ENCODE measurements around the gene MAN2B1. TPM values are rescaled to one million over a fixed set of nuclear protein-coding genes. Genes with fewer than 3 reads are reported as not detected.
"Not testable (repeated sequence)": the region's sequence is repeated elsewhere in the genome, so short reads cannot be mapped to it uniquely, and the experiment has no call there.

MAN2B1 gene
- total RNA-seq, 1 experiment from 2014 or later, result 93.5 TPM

DNA sequence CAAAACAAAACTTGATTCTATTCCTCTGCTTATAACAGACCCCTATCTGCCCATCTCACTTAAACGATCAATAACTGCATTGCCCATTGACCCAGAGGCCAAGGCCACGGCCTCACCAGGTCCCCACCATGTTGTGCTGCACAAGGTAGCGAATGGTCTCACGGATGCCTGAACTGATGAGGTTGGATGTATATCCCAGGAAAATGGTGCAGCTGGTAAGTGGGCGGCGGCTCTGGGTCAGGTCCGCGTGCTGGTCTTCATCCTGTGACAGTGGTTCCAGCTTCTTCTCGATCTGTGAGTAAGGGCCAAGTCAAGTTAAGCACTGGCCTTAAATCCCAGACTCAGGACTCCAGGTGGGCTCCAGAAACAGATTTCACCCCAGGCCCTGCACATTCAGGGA is 13.5 kb upstream of the MAN2B1 start:
- Histone ChIP-seq H3K27ac (ENCODE audit: insufficient read length, low read depth, low read length) (no peak overlapping the region), H3K79me2 (ENCODE audit: insufficient read depth, low read length) (no peaks in the 10 kb centered on the region), H2AFZ (ENCODE audit: low read length) (no peak overlapping the region), H4K91ac (ENCODE audit: insufficient read length, low read depth, low read length) (no peak overlapping the region), H3K4ac (ENCODE audit: low read depth, low read length) (no peak overlapping the region), H3K56ac (ENCODE audit: insufficient read length, low read depth, low read length) (no peak overlapping the region), H3K14ac (ENCODE audit: insufficient read depth, low read length) (no peak overlapping the region), H4K20me1 (ENCODE audit: control insufficient read depth, insufficient read depth, insufficient read length) (no peaks in the 10 kb centered on the region), H3K18ac (ENCODE audit: insufficient read length, low read depth, low read length) (no peak overlapping the region), H3K9ac (ENCODE audit: extremely low read depth, insufficient read length, low read length) (no peak overlapping the region), H3K23ac (ENCODE audit: insufficient read length, low read depth, low read length) (no peak overlapping the region), H2BK120ac (ENCODE audit: low read depth, low read length, poor library complexity, severe bottlenecking) (no peak overlapping the region), H3K4me2 (ENCODE audit: insufficient read depth, insufficient read length, low read length) (no peak overlapping the region), H4K8ac (replicated peaks; ENCODE audit: insufficient read length, low read depth, low read length) (no peak overlapping the region), H4K5ac (ENCODE audit: insufficient read length, low read depth, low read length) (no peak overlapping the region), H2AK5ac (ENCODE audit: insufficient read length, low read length) (no peak overlapping the region), H3K4me1 (ENCODE audit: insufficient read depth, low read length) (no peaks in the 10 kb centered on the region), H3K79me1 (ENCODE audit: insufficient read depth, low read depth, low read length, poor library complexity, severe bottlenecking) (no peaks in the 10 kb centered on the region), H2BK20ac (ENCODE audit: low read depth, low read length, poor library complexity, severe bottlenecking) (no peak overlapping the region), H3K27me3 (ENCODE audit: insufficient read depth, low read length) (no peaks in the 10 kb centered on the region), H2BK15ac (ENCODE audit: low read depth, low read length) (no peak overlapping the region), H2BK12ac (ENCODE audit: insufficient read length, low read depth, low read length) (no peak overlapping the region), H2BK5ac (ENCODE audit: insufficient read length, low read length) (no peak overlapping the region), H3T11ph (ENCODE audit: low read length) (no peak overlapping the region), H3K23me2 (ENCODE audit: insufficient read length, low read depth, low read length, poor library complexity, severe bottlenecking) (no peaks in the 10 kb centered on the region), H3K9me3 (ENCODE audit: control insufficient read depth, low read depth, low read length) (no peaks in the 10 kb centered on the region)
- Mint-ChIP-seq H3K27me3 (ENCODE audit: low read depth) (no peaks in the 10 kb centered on the region; the same call in 1 of the 2 replicates), H3K4me3 (peak overlapping the region; percentile 93 to 97), H3K27ac (no peak overlapping the region; a peak in 1 of 7 replicates), H3K4me1 (peaks cover 2 to 16% of the 10 kb centered on the region in 2 experiments; a peak in 3 of 4 replicates), H3K36me3 (ENCODE audit: insufficient read depth in 1 of 3, low read depth in 3 of 3) (peaks cover 21 to 54% (median 43%) of the 10 kb centered on the region in 3 experiments), H3K9me3 (peaks cover 0 to 2% of the 10 kb centered on the region in 2 experiments; a peak in 1 of 5 replicates)
- no peak for DNase-seq
- no CpG with 5 or more reads among the region's 9 CpGs for WGBS (ENCODE audit: extremely low coverage, insufficient read length, low lambda C conversion rate)
- TF ChIP-seq, protein P1, sequence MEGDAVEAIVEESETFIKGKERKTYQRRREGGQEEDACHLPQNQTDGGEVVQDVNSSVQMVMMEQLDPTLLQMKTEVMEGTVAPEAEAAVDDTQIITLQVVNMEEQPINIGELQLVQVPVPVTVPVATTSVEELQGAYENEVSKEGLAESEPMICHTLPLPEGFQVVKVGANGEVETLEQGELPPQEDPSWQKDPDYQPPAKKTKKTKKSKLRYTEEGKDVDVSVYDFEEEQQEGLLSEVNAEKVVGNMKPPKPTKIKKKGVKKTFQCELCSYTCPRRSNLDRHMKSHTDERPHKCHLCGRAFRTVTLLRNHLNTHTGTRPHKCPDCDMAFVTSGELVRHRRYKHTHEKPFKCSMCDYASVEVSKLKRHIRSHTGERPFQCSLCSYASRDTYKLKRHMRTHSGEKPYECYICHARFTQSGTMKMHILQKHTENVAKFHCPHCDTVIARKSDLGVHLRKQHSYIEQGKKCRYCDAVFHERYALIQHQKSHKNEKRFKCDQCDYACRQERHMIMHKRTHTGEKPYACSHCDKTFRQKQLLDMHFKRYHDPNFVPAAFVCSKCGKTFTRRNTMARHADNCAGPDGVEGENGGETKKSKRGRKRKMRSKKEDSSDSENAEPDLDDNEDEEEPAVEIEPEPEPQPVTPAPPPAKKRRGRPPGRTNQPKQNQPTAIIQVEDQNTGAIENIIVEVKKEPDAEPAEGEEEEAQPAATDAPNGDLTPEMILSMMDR (conservative IDR thresholded peaks at IDR 0.05), result no peak

DNA sequence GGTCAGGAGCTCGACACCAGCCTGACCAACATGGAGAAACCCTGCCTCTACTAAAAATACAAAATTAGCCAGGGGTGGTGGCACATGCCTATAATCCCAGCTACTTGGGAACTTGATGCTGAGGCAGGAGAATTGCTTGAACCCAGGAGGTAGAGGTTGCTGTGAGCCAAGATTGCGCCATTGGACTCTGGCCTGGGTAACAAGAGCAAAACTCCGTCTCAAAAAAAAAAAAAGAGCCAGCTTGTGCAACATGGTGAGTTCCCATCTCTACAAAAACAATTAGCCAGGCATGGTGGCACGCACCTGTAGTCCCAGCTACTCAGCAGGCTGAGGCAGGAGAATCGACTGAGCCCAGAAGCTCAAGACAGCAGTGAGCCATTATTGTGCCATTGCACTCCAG is 11.5 kb upstream of the MAN2B1 start:
- not testable (repeated sequence) for H2BK120ac ChIP-seq (ENCODE audit: low read depth, low read length, poor library complexity, severe bottlenecking); H2AK5ac ChIP-seq (ENCODE audit: insufficient read length, low read length)

More for the DNA sequence above, 11.5 kb upstream of the MAN2B1 start:
- not testable (repeated sequence) for H2BK20ac ChIP-seq (ENCODE audit: low read depth, low read length, poor library complexity, severe bottlenecking); H3K79me2 ChIP-seq (ENCODE audit: insufficient read depth, low read length); H3K4me1 ChIP-seq (ENCODE audit: insufficient read depth, low read length); H2BK15ac ChIP-seq (ENCODE audit: low read depth, low read length); H3K56ac ChIP-seq (ENCODE audit: insufficient read length, low read depth, low read length); H4K5ac ChIP-seq (ENCODE audit: insufficient read length, low read depth, low read length); H3K4me3 Mint-ChIP-seq; H4K20me1 ChIP-seq (ENCODE audit: control insufficient read depth, insufficient read depth, insufficient read length); H3K9me3 ChIP-seq (ENCODE audit: control insufficient read depth, low read depth, low read length); H2BK12ac ChIP-seq (ENCODE audit: insufficient read length, low read depth, low read length); H2AFZ ChIP-seq (ENCODE audit: low read length); H3K9me3 Mint-ChIP-seq; H3K27ac Mint-ChIP-seq; H4K8ac ChIP-seq (replicated peaks; ENCODE audit: insufficient read length, low read depth, low read length); H3K23me2 ChIP-seq (ENCODE audit: insufficient read length, low read depth, low read length, poor library complexity, severe bottlenecking); H3K27ac ChIP-seq (ENCODE audit: insufficient read length, low read depth, low read length); H2BK5ac ChIP-seq (ENCODE audit: insufficient read length, low read length); H3K14ac ChIP-seq (ENCODE audit: insufficient read depth, low read length); H3T11ph ChIP-seq (ENCODE audit: low read length); DNase-seq; H3K23ac ChIP-seq (ENCODE audit: insufficient read length, low read depth, low read length); H3K4me2 ChIP-seq (ENCODE audit: insufficient read depth, insufficient read length, low read length); H3K4ac ChIP-seq (ENCODE audit: low read depth, low read length); H3K9ac ChIP-seq (ENCODE audit: extremely low read depth, insufficient read length, low read length); H3K27me3 ChIP-seq (ENCODE audit: insufficient read depth, low read length); H3K79me1 ChIP-seq (ENCODE audit: insufficient read depth, low read depth, low read length, poor library complexity, severe bottlenecking); H3K18ac ChIP-seq (ENCODE audit: insufficient read length, low read depth, low read length); H3K27me3 Mint-ChIP-seq (ENCODE audit: low read depth); H4K91ac ChIP-seq (ENCODE audit: insufficient read length, low read depth, low read length)
- Mint-ChIP-seq H3K36me3 (ENCODE audit: insufficient read depth in 1 of 3, low read depth in 3 of 3) (peaks cover 33 to 74% (median 59%) of the 10 kb centered on the region in 3 experiments), H3K4me1 (peaks cover 2 to 16% of the 10 kb centered on the region in 2 experiments; a peak in 3 of 4 replicates)
- WGBS (ENCODE audit: extremely low coverage, insufficient read length, low lambda C conversion rate), result no CpG with 5 or more reads among the region's 5 CpGs

Measured in H9 (cell line).